Breast epithelium (tissue), 4 donors: ENCODE results near the gene BTF3. TPM values are rescaled to one million over a fixed set of nuclear protein-coding genes. Genes with fewer than 3 reads are reported as not detected.

Source experiments
- DNase-seq, 2 donors: peaks; one replicate each; pipeline ENCODE4 v3.0.0-alpha.2; 2019; ENCODE audit warnings: low spot score in 2 of 2
- H3K27ac ChIP-seq, 2 donors: fragments of 200-600 bp; sonication (generic) in 1 of 2; one replicate each; pipeline ENCODE4 v1.5.1; 2016 to 2019; ENCODE audit warnings: mild to moderate bottlenecking in 1 of 2
- H3K27me3 ChIP-seq, 2 donors: fragments of 200-600 bp; sonication (generic) in 1 of 2; one replicate each; pipeline versions ENCODE4 v1.5.1 to v1.6.0; 2017 to 2019; ENCODE audit warnings: control low read depth in 1 of 2, mild to moderate bottlenecking in 1 of 2
- H3K36me3 ChIP-seq: fragments of 200-600 bp; one replicate; pipeline ENCODE4 v1.5.1; 2019
- H3K4me1 ChIP-seq, 2 donors: fragments of 200-600 bp; sonication (generic); one replicate each; pipeline ENCODE4 v1.5.1; 2016 to 2019; ENCODE audit warnings: control low read depth in 1 of 2
- H3K4me3 ChIP-seq, 3 donors: fragments of 200-600 bp; sonication (generic); 1 replicate in 2 of 3; 2 replicates in 1 of 3; pipeline ENCODE4 v1.5.1; 2016 to 2019; ENCODE audit warnings: mild to moderate bottlenecking in 3 of 3, moderate library complexity in 2 of 3
- H3K9me3 ChIP-seq, 2 donors: fragments of 200-600 bp; sonication (generic) in 1 of 2; one replicate each; pipeline ENCODE4 v1.5.1; 2016 to 2019; ENCODE audit warnings: control low read depth in 1 of 2
- POLR2A ChIP-seq: fragments of 450-650 bp; IDR thresholded peaks from one replicate; pipeline ENCODE4 v1.6.1; 2016; ENCODE audit warnings: antibody characterized with exemption, mild to moderate bottlenecking, moderate library complexity
- POLR2AphosphoS5 ChIP-seq, 3 donors: sonication (generic); formaldehyde crosslinking; IDR thresholded peaks; one replicate each; pipeline ENCODE4 v1.6.1; 2017; ENCODE audit warnings: antibody characterized with exemption in 3 of 3
- intact Hi-C: fragments of 100-400 bp; cut with DNase I; formaldehyde crosslinking; loops from one replicate; pipeline ENCODE4 v1.15.1; 2023; ENCODE audit warnings: low total_unique reads
- total RNA-seq, 3 donors: library from RNA; depleted of rRNA; stranded (reverse); fragments of >200 nt; gene quantifications; one replicate each; pipeline ENCODE4 v1.1.0, GENCODE V29; 2016
- TF ChIP-seq, protein P1 (sequence below), 3 donors: fragments of 450-650 bp; IDR thresholded peaks; one replicate each; pipeline ENCODE4 v1.5.1; 2016 to 2017; ENCODE audit warnings: antibody characterized with exemption in 3 of 3, mild to moderate bottlenecking in 3 of 3, moderate library complexity in 3 of 3

BTF3 gene
- total RNA-seq, 3 donors from 2014 or later = 503 to 575 (median 519) TPM

DNA sequence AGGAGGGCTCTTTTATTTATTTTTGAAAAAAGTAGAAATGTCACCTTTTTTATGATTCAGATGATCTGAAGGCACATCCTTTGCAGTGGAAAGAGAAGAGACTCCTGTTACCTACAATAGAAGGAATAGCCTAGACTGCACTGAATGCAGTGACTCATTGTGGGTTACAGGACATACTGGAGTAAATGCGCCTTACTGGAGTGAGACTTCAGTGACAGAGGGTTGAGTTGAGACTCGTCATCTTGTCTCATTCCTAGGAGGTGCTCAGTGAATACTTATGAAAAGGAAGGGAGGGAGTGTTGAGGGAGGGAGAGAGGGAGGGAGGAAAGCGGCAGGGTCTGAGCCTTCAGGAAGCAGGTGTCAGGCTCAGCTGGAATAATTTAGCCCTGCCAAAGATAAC lies 42.0 kb downstream of the BTF3 start:
- Histone ChIP-seq H3K36me3 (no peaks in the 10 kb centered on the region), H3K27me3 (no peaks in the 10 kb centered on the region), H3K27ac (peak overlapping the region; percentile 83 to 90), H3K9me3 (no peaks in the 10 kb centered on the region), H3K4me1 (no peaks in the 10 kb centered on the region), H3K4me3 (no peak overlapping the region)
- TF ChIP-seq POLR2A = no peak
- TF ChIP-seq, protein P1, sequence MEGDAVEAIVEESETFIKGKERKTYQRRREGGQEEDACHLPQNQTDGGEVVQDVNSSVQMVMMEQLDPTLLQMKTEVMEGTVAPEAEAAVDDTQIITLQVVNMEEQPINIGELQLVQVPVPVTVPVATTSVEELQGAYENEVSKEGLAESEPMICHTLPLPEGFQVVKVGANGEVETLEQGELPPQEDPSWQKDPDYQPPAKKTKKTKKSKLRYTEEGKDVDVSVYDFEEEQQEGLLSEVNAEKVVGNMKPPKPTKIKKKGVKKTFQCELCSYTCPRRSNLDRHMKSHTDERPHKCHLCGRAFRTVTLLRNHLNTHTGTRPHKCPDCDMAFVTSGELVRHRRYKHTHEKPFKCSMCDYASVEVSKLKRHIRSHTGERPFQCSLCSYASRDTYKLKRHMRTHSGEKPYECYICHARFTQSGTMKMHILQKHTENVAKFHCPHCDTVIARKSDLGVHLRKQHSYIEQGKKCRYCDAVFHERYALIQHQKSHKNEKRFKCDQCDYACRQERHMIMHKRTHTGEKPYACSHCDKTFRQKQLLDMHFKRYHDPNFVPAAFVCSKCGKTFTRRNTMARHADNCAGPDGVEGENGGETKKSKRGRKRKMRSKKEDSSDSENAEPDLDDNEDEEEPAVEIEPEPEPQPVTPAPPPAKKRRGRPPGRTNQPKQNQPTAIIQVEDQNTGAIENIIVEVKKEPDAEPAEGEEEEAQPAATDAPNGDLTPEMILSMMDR (IDR thresholded peaks at IDR 0.05) = no peak
- TF ChIP-seq POLR2AphosphoS5 (IDR thresholded peaks at IDR 0.05) = no peak
- DNase-seq = no peak
- intact Hi-C loops = no loop called here

- H3K27ac ChIP-seq = peak overlapping the region; percentile 83 to 90
- DNase-seq = no peak
- intact Hi-C loops = no loop called here
- no peak overlapping the region for H3K4me3 ChIP-seq
- TF ChIP-seq POLR2AphosphoS5 (IDR thresholded peaks at IDR 0.05) (no peak), POLR2A (no peak)
- TF ChIP-seq, protein P1 (IDR thresholded peaks at IDR 0.05) = no peak
- no peaks in the 10 kb centered on the region for H3K27me3 ChIP-seq
- H3K9me3 ChIP-seq = no peaks in the 10 kb centered on the region
- H3K4me1 ChIP-seq = no peaks in the 10 kb centered on the region
- H3K36me3 ChIP-seq = no peaks in the 10 kb centered on the region
Observed at GRCh38 chr5:73542020-73542419, 43.8 kb downstream of the BTF3 start.

GRCh38 chr5:73544429-73545402 lies 46.5 kb downstream of the BTF3 start:
- Histone ChIP-seq H3K27me3 (no peaks in the 10 kb centered on the region), H3K9me3 (no peaks in the 10 kb centered on the region), H3K36me3 (no peaks in the 10 kb centered on the region), H3K4me1 (no peaks in the 10 kb centered on the region), H3K4me3 (no peak overlapping the region), H3K27ac (peak overlapping the region; percentile 33 to 39)
- DNase-seq = peak; percentile 56 to 63
- TF ChIP-seq, protein P1 (IDR thresholded peaks at IDR 0.05) = no peak
- no peak for TF ChIP-seq POLR2A
- no peak for TF ChIP-seq POLR2AphosphoS5 (IDR thresholded peaks at IDR 0.05)
- intact Hi-C loops = no loop called here

DNA sequence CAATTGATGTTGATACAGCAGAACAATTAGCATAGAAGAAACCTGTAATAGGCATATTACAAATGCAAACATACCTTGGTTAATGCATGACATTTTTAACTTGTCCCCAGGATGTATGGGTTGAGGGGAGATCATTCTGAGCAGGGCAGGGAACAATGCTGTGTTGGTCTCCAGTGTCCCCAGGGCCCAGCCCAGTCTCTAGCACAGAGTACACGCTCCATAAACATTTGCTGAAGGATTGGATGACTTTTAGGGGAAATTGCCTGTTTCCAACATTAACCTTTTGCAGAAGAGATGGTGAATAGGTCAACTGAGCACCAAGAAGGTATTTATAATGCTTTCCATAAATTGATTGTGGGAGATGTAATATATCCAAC lies 47.1 kb downstream of the BTF3 start:
- Histone ChIP-seq H3K4me3 (no peak overlapping the region), H3K36me3 (no peaks in the 10 kb centered on the region), H3K9me3 (no peaks in the 10 kb centered on the region), H3K4me1 (no peaks in the 10 kb centered on the region), H3K27me3 (no peaks in the 10 kb centered on the region), H3K27ac (peak overlapping the region in 1 of 2 donors; percentile 33)
- intact Hi-C loops = no loop called here
- no peak for DNase-seq
- TF ChIP-seq POLR2AphosphoS5 (IDR thresholded peaks at IDR 0.05) = no peak
- TF ChIP-seq, protein P1 (IDR thresholded peaks at IDR 0.05) = no peak
- TF ChIP-seq POLR2A = no peak

DNA sequence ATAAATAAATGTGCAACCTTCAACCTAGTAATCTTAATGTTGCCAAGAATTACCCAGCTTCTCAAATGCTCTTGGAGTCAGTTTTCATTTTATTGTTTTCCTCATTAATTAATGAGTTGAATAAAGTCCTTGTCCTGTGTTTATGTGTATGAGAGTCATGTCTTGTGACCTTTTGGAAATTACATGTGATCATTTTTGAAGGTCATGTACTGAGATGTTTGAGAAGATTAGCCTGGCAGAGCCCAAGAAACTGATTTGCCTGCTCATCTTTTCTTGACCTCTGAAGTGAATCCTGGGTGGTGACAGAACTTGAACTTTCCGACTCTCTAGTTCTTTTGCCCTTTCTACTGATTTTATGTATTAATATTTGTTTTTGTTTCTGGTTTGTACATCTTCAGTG lies 51.8 kb downstream of the BTF3 start:
- peaks cover 4% of the 10 kb centered on the region for H3K36me3 ChIP-seq
- H3K4me3 ChIP-seq = no peak overlapping the region
- no peaks in the 10 kb centered on the region for H3K4me1 ChIP-seq
- no peaks in the 10 kb centered on the region for H3K9me3 ChIP-seq
- DNase-seq = no peak
- no peaks in the 10 kb centered on the region for H3K27me3 ChIP-seq
- intact Hi-C loops = no loop called here
- TF ChIP-seq, protein P1 (IDR thresholded peaks at IDR 0.05) = no peak
- no peak for TF ChIP-seq POLR2A
- TF ChIP-seq POLR2AphosphoS5 (IDR thresholded peaks at IDR 0.05) = no peak
- H3K27ac ChIP-seq = no peak overlapping the region
